K562 (cell line): ENCODE results near the gene SLC49A4. TPM values are rescaled to one million over a fixed set of nuclear protein-coding genes. Genes with fewer than 3 reads are reported as not detected.

Experiments used
- BHLHE40 ChIP-seq: IDR thresholded peaks from 2 replicates; pipeline ENCODE4 v1.6.1; 2011; ENCODE audit warnings: low read length, improper control_type of control experiment
- CCNT2 ChIP-seq: IDR thresholded peaks from 2 replicates; pipeline ENCODE4 v1.6.1; 2011; ENCODE audit warnings: borderline replicate concordance, low read depth, mild to moderate bottlenecking, moderate library complexity, mixed read lengths, low read length; ENCODE audit not compliant: insufficient read length; ENCODE audit errors: extremely low read depth
- CREM ChIP-seq: IDR thresholded peaks from 2 replicates; pipeline ENCODE4 v1.6.1; 2014; ENCODE audit warnings: antibody characterized with exemption, low read depth
- ETV5 ChIP-seq: sonication (generic); formaldehyde crosslinking; IDR thresholded peaks from 2 replicates; pipeline ENCODE4 v1.4.0; 2020; ENCODE audit warnings: low read depth, mild to moderate bottlenecking, missing genetic modification reagents
- GTF2F1 ChIP-seq: IDR thresholded peaks from 2 replicates; pipeline ENCODE4 v1.6.1; 2011; ENCODE audit warnings: low read depth, low read length, improper control_type of control experiment
- HDAC2 ChIP-seq: fragments of 450-650 bp; IDR thresholded peaks from 2 replicates; pipeline ENCODE4 v1.6.1; 2016; ENCODE audit warnings: mild to moderate bottlenecking
- HMGN3 ChIP-seq: IDR thresholded peaks from 2 replicates; pipeline ENCODE4 v1.6.1; 2011; ENCODE audit warnings: borderline replicate concordance, low read depth, mild to moderate bottlenecking, mixed read lengths, low read length; ENCODE audit not compliant: insufficient read length; ENCODE audit errors: extremely low read depth
- MAX ChIP-seq: sonication (generic); formaldehyde crosslinking; IDR thresholded peaks from 2 replicates; pipeline ENCODE4 v1.9.0; 2022; ENCODE audit warnings: mild to moderate bottlenecking, missing genetic modification reagents
- SETDB1 ChIP-seq: IDR thresholded peaks from one replicate; pipeline ENCODE4 v1.6.1; 2012; ENCODE audit warnings: low read length, control low read depth, inconsistent platforms
- SMC3 ChIP-seq: conservative IDR thresholded peaks from 2 replicates; pipeline ENCODE4 v1.6.1; 2011; ENCODE audit warnings: low read depth, low read length, improper control_type of control experiment; ENCODE audit not compliant: insufficient read depth
- ZKSCAN3 ChIP-seq: fragments of 250-450 bp; sonication (Bioruptor Pico); IDR thresholded peaks from 2 replicates; pipeline ENCODE4 v1.4.0; 2020
- ZNF232 ChIP-seq: sonication (generic); formaldehyde crosslinking; IDR thresholded peaks from 2 replicates; pipeline ENCODE4 v1.8.0; 2022; ENCODE audit warnings: mild to moderate bottlenecking, missing genetic modification reagents
- polyA plus RNA-seq, 8 experiments: library from polyadenylated mRNA; depleted of rRNA in 4 of 8; stranded (reverse) in 5 of 8; unstranded in 3 of 8; fragments of >200 nt; fragmentation: Nextera tagmentation in 2 of 8; fragmentation: Illumina TruSeq in 1 of 8; extraction: Ambion mirVana in 2 of 8; extraction: Trizol in 1 of 8; gene quantifications; 2 replicates each; pipeline versions ENCODE4 v1.2.1 to v1.2.3, GENCODE V29; 2011 to 2014; ENCODE audit warnings: inconsistent platforms in 1 of 8, missing spikeins in 1 of 8
- total RNA-seq, 7 experiments: library from RNA; depleted of rRNA in 6 of 7; stranded (reverse); fragments of >200 nt in 6 of 7; fragmentation: Illumina TruSeq in 2 of 7; extraction: Trizol in 2 of 7; gene quantifications; 2 replicates each; pipeline versions ENCODE4 v1.2.1 to v1.2.3, GENCODE V29; 2011 to 2021; ENCODE audit warnings: low replicate concordance in 1 of 7
- TF ChIP-seq, protein P1 (sequence below): fragments of 250-450 bp; sonication (Bioruptor Pico); IDR thresholded peaks from 2 replicates; pipeline ENCODE4 v1.4.0; 2020; ENCODE audit warnings: mild to moderate bottlenecking, moderate library complexity
- TF ChIP-seq, protein P2 (sequence below): sonication (generic); formaldehyde crosslinking; IDR thresholded peaks from 2 replicates; pipeline ENCODE4 v1.8.0; 2023; ENCODE audit warnings: mild to moderate bottlenecking, missing genetic modification reagents
- TF ChIP-seq, protein P3 (sequence below), 2 experiments: fragments of 450-650 bp in 1 of 2; sonication (generic) in 1 of 2; formaldehyde crosslinking in 1 of 2; IDR thresholded peaks in 1 of 2; conservative IDR thresholded peaks in 1 of 2; 2 replicates each; pipeline versions ENCODE4 v1.6.1 to v1.8.1; 2016 to 2023; ENCODE audit warnings: mild to moderate bottlenecking in 2 of 2, moderate library complexity in 2 of 2, inconsistent platforms in 1 of 2, missing genetic modification reagents in 1 of 2
- TF ChIP-seq, protein P4 (sequence below): fragments of 450-650 bp; IDR thresholded peaks from 2 replicates; pipeline ENCODE4 v1.6.1; 2014; ENCODE audit warnings: low read depth, mild to moderate bottlenecking, moderate library complexity, borderline replicate concordance

Gene SLC49A4
- total and polyA plus RNA-seq, 9 of the 15 experiments (the other 6 are each of a cell fraction or from before 2014, with no cell fraction given), result 0.15 to 1.3 (median 0.83) TPM

DNA sequence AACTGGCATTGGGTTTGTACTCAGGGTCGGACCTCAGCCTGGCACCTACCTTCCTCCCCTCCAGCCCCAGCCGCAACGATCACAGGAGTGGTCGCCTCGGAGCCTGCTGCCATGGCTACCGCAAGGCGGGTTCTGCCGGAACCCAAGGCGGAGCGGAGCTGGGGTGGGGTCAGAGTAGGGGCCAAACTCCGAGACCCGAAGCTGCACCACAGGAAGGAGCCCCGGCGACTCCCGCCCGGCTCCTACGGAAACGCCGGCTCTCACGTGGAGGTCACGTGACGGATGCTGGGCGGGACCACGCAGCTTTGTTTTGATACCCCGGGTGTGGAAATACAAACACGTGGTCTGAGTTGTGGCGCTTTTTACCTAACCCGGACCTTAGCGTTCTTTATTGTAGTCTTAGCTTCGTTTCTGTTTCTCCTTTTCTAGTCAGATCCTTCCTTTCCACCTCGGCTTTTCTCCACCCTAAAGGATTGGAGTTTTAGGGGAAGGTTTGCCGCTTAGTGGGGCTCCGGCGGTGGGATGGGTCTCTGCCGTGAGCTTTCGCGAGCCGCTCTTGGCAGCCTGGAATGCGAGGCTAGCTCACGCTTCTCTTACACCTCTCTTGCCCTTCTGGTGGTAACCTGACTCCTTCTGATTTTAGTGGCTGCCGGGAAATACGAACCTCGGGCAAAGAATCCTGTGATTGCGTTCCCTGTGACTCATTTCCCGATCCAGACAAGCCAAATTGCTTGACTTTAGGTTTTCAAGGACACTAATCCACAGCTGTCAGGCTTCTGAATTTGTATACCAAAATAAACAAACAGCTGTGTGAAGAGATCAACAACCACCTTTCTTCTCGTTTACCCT, 1.1 kb upstream of the SLC49A4 start, which contains the start of gene HSPBAP1 (continued):
- TF ChIP-seq, protein P1, sequence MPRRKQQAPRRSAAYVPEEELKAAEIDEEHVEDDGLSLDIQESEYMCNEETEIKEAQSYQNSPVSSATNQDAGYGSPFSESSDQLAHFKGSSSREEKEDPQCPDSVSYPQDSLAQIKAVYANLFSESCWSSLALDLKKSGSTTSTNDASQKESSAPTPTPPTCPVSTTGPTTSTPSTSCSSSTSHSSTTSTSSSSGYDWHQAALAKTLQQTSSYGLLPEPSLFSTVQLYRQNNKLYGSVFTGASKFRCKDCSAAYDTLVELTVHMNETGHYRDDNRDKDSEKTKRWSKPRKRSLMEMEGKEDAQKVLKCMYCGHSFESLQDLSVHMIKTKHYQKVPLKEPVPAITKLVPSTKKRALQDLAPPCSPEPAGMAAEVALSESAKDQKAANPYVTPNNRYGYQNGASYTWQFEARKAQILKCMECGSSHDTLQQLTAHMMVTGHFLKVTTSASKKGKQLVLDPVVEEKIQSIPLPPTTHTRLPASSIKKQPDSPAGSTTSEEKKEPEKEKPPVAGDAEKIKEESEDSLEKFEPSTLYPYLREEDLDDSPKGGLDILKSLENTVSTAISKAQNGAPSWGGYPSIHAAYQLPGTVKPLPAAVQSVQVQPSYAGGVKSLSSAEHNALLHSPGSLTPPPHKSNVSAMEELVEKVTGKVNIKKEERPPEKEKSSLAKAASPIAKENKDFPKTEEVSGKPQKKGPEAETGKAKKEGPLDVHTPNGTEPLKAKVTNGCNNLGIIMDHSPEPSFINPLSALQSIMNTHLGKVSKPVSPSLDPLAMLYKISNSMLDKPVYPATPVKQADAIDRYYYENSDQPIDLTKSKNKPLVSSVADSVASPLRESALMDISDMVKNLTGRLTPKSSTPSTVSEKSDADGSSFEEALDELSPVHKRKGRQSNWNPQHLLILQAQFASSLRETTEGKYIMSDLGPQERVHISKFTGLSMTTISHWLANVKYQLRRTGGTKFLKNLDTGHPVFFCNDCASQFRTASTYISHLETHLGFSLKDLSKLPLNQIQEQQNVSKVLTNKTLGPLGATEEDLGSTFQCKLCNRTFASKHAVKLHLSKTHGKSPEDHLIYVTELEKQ (CRISPR knock-in tag), result no peak
- TF ChIP-seq SETDB1 (no peak), SMC3 (no peak), BHLHE40 (peak; percentile 95), ZKSCAN3 (no peak), ETV5 (no peak), CCNT2 (peak; percentile 30), GTF2F1 (no peak), MAX (CRISPR knock-in tag) (peak; percentile 98), CREM (peak; percentile 37; the same call in 1 of the 2 replicates), ZNF232 (no peak; the same call in 1 of the 2 replicates), HDAC2 (peak; percentile 78), HMGN3 (peak; percentile 46)
- TF ChIP-seq, protein P2, sequence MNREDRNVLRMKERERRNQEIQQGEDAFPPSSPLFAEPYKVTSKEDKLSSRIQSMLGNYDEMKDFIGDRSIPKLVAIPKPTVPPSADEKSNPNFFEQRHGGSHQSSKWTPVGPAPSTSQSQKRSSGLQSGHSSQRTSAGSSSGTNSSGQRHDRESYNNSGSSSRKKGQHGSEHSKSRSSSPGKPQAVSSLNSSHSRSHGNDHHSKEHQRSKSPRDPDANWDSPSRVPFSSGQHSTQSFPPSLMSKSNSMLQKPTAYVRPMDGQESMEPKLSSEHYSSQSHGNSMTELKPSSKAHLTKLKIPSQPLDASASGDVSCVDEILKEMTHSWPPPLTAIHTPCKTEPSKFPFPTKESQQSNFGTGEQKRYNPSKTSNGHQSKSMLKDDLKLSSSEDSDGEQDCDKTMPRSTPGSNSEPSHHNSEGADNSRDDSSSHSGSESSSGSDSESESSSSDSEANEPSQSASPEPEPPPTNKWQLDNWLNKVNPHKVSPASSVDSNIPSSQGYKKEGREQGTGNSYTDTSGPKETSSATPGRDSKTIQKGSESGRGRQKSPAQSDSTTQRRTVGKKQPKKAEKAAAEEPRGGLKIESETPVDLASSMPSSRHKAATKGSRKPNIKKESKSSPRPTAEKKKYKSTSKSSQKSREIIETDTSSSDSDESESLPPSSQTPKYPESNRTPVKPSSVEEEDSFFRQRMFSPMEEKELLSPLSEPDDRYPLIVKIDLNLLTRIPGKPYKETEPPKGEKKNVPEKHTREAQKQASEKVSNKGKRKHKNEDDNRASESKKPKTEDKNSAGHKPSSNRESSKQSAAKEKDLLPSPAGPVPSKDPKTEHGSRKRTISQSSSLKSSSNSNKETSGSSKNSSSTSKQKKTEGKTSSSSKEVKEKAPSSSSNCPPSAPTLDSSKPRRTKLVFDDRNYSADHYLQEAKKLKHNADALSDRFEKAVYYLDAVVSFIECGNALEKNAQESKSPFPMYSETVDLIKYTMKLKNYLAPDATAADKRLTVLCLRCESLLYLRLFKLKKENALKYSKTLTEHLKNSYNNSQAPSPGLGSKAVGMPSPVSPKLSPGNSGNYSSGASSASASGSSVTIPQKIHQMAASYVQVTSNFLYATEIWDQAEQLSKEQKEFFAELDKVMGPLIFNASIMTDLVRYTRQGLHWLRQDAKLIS (CRISPR knock-in tag), result 0 out of 2 replicates have a peak, but pooled peaks have one; percentile 50
- TF ChIP-seq, protein P3, sequence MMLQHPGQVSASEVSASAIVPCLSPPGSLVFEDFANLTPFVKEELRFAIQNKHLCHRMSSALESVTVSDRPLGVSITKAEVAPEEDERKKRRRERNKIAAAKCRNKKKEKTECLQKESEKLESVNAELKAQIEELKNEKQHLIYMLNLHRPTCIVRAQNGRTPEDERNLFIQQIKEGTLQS (IDR thresholded peaks at IDR 0.05), result peak; percentile 49
- TF ChIP-seq, protein P3 (CRISPR knock-in tag; conservative IDR thresholded peaks at IDR 0.05), result no peak
- TF ChIP-seq, protein P4, sequence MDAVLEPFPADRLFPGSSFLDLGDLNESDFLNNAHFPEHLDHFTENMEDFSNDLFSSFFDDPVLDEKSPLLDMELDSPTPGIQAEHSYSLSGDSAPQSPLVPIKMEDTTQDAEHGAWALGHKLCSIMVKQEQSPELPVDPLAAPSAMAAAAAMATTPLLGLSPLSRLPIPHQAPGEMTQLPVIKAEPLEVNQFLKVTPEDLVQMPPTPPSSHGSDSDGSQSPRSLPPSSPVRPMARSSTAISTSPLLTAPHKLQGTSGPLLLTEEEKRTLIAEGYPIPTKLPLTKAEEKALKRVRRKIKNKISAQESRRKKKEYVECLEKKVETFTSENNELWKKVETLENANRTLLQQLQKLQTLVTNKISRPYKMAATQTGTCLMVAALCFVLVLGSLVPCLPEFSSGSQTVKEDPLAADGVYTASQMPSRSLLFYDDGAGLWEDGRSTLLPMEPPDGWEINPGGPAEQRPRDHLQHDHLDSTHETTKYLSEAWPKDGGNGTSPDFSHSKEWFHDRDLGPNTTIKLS, result peak; percentile 63; the same call in 1 of the 2 replicates
